Stimulated activated CD8-positive, alpha-beta memory T cell treated with anti-CD3 and anti-CD28 coated beads, Interleukin-4, amount 100 ng/mL, for 48 hours (primary cell): Measurements from ENCODE around the gene BMP7.

ENCODE experiments used
- DNase-seq: peaks from one replicate; pipeline ENCODE4 v3.0.0-alpha.2; 2020

Gene BMP7

DNA sequence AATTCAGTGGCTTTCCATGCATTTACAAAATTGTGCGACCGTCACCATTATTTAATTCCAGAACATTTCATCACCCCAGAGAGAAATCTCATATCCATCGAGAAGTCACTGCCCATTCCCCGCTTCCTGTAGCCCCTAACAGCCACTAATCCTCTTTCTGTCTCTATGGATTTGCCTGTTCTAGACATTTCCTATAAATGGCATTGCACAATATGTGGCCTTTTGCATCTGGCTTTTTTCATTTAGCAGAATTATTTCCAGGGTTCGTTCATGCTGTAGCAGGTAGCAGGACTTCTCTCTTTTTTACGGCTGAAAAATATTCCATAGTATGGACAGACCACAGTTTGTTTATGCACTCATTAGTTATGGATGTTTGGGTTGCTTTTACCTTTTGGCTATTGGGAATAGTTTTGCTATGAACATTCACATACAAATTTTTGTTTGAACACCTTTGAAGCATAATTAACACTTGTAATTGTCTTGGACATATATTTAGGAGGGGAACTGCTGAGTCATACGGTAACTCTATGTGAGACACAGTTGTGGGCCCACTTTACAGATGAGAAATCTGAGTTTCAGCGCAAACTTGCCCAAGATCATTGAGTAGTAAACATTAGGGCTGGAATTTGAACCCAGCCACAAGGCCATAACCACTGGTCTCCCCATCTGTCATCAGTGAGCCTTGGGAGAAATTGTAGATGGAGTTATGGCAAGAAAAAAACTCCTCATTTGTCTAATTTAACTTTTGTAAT, 126.9 kb downstream of the BMP7 start:
- DNase-seq: no peak

DNA sequence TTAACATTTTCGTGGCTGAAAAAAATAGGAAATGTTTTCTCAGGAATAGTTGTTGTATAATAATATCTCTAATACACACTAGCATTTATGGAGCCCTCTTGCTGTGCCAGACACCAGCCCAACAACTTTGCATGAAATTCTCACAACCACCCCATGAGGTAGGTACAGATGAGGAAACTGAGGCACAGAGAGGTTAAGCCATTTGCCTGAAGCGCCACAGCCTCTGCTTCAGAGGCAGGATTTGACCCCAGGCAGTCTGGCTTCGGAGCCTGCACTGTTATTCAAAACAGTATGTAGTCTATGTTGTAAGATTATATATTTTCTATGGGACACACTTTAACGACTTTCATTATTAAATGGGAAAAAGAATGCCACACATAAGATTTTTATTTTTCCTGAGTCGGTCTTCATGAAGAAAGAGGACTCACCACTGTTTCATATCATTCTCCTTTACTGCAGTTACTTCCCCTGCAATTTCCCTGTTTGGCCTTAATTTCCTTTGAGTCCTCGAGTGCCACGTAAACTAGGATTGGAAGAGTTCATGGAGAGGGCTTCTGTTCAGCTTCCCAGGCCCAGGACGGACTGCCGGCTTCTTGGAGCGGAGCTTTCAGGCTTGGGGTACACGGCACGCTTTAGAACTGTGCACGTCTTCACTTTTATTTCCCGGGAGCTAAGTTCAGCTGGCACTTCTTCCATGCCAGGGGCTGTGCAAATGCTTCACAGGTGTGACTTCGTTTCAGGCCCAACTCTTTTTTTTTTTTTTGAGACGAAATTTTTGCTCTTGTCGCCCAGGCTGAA, 128.0 kb downstream of the BMP7 start:
- DNase-seq: no peak

DNA sequence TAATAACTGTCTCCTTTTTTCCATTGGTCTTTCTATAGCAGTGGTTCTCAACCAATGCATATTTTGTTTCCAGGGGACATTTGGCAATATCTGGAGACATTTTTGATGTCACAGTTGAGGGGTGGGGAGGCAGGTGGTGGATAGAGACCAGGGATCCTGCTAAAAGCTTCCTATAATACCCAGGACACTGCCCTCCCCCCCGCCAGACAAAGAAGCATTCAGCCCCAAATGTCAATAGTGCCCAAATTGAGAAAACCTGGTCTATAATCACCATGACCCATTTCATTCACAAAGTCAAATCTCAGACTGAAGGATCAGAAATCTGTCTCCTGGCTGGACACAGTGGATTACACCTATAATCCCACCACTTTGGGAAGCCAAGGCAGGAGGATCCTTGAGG, 128.8 kb downstream of the BMP7 start:
- no peak for DNase-seq

DNA sequence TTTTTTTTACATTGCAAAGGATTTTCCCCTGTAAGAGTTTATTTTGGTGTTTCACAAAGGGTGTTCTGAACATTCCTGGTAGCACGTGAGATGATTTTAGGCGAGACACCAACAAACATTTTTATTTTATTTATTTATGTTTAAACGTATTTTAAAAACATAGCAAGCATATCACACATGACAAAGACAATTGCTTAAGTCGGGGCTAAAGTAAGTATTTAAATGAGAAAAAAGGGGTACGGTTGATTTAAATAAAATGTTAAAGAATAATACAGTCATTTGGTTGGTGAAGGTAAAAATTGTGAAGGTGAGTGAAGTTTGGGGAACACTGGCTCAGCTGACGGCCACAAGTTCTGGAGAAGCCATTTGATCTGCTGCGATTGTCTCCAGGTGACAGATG, 129.7 kb downstream of the BMP7 start:
- DNase-seq: no peak

DNA sequence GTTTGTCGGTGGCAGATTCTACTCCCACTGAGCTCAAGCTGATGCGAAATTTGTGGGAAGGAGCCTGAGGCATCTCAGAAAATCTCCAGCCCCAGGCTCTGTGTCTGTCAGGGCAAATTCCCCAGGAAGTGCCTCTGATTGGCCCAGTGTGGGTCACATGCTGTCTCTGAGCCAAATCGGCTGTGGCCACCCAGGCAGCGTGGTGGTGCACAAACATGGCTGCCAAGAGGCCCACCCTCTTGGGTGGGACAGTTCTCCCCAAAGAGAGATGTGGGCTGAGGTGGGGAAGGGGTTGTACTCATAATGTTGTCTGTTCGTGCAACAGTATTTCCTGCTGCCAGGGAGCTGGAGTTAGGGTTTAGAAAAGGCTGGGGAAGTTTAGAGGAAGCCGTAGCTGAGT, 130.6 kb downstream of the BMP7 start:
- no peak for DNase-seq

DNA sequence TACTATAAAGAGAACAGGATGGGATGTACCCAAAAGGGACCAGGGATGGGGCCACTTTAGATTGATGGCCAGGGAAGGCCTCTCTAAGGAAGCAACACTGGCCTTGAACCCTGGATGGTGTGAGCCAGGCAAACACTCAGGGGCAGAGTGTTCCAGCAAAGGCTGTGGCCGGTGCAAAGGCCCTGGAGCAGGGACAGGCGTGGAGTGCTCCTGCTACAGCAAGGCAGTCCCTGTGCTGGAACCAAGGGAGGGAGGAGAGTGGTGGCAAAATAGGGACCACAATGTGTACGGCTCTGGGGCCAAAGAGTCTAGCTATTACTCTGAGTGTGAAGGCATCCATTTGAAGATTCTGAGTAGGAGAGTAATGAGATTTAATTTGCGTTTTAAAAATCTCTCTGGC, 131.6 kb downstream of the BMP7 start:
- DNase-seq: no peak

DNA sequence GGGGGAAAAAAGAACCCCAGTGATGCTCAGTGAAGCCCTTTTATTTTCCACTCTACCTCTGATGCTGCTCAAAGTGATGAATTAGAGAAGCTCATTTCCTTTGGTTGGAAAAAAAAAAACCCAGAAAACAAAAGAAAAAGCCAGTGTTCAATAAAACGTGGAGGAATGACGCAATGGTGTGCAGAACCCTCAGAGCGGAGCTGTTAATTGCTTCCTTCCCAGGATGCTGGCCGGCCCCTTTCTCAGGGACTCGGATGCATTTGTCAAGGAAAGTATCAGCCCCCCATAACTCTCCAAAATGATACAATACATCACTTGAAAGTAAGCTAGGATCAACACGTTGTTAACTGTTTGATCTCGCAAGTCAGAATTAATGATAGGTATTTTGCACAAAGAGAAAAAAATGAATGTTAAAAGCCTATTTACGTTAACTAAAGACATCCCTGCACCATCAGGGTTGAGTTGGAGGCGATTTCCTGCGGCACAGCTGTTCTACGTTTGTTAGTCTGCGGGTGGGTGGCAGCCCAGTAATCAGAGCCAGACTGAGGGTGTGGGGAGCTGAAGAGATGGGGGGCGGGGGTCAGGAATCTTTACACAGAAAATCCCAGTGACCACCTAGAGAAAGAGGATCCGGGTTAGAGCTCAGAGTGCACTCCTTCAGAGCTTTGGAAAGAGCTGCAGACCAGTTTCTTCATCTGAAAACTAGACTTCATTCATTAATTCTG, 132.4 kb downstream of the BMP7 start:
- DNase-seq: no peak

DNA sequence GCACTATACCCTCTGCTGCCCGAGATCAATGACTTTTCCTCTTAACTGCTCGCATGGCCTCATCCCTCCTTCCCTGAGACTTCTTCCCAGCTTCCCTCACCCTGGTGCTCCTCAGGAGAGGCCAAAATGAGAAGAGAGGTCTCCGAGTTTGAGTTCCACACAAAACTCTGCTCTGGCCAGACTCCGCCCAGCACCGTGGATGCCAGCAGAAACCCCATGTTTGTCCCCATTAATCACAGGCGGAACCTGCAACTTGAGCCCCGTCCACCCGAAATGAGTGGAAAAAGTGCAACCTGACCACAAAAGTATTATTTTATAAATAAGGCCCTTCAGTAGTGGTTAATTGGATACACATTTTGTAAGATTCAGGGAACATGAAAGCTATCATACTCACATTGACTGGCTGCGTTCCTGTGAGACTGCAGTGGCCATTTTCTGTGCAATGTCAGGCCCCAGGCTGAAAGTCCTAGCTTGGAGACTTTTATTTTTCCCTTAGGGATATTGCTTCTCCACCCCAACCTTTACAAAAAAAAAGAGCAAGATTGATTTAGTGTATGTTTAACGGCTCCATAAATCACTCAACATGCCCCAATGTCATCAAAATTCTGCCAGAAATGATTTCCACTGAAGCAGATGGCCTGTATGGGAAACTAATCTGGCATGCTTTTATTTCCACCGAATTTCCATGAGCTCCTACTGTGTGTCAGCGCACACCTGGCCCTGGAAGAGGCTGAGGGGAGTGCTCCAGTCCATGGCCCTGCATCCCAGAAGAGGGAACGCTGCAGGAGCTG, 134.6 kb downstream of the BMP7 start:
- no peak for DNase-seq

DNA sequence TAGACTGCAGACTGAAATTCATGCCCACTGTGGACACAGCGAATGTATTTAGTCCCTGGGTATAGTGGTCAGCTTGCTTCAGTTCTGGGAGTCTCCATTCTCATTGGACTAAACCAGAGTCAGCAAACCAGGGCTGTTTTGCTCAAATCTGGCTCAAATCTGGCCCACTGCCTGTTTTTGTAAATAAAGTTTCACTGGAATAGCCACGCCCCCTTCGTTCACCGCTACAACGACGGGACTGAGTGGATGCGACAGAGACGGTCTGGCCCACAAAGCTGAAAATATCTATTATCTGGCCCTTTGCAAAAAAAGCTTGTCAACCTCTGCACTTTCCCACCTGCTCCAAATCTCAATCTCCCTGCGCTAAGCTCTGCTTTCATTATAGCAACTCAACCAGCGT, 135.4 kb downstream of the BMP7 start:
- DNase-seq: no peak

DNA sequence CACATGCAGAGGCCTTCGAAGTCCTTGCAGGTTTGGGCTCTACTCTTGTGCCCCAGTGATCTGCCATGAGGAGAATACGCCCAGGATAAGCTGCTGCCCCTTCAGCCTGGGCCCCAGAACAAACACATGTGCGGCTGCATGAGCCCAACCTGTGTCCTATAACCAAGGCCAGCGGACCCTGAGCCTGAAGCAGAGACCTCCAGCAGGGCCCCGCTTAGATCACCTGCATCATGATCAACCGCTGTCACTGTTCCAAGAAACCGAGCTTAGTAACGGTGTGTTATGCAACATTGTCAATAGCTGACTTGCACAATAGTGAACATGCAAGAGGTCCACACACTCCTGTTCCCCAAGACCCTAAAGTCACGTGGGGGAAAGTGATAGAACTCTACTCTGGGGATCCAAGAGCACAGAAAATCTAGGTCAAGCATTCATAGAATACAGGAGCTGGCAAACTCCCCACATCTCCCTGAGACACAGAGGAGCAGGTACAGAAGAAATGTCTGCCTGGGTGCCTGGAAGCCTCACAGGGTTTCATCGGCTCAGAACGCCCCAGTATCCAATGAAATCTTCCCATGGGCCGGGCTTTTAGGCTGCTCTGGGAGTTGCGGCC, 136.2 kb downstream of the BMP7 start:
- DNase-seq: no peak

DNA sequence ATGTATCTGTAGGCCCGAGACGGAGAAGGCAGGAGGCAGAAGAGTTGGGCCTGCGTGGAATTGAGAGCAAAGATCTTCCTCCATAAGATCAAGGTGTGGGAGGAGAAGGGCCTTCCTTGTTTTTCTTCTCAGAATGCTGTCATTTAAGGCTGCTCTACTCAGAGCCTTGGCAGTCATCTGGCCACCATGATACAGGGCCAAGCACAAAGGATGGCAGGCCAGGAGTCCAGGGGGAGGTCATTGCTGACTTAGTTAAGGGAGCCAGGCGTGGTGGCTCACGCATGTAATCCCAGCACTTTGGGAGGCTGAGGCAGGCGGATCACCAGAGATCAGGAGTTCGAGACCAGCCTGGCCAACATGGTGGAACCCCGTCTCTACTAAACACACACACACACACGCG, 137.1 kb downstream of the BMP7 start:
- no peak for DNase-seq

DNA sequence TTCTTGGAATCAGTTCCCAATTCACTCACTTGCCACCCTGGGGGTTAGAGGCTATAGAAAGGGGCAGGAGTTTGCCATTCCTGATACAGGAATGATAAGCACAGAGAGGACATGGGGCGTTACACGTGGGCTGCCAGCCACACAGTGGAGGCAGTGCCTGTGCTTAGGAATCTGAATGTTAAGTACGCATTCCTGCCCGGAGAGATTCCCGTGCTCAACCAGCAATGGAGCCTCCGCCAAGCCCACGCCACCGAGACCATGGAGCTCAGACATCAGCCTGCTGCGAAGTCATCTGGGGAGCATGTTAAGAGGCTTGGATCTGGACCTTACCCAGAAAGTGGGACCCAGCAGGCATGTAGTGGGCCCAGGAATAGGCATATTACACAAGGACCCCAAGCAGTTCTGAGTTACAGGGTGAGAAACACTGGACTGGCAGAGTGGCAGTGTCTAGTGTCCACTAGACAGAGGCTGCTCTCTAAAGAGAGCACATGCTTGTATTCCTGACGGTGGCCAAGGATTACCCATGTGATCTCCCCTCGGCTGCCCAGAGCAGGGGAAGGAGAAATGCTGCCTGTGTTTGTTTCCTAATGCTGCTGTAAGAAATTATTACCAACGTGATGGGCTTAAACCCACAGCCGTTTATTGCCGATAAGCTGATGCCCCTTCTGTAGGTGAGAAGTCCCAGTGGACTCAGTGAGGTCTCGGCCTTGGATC, 138.2 kb downstream of the BMP7 start:
- no peak for DNase-seq

DNA sequence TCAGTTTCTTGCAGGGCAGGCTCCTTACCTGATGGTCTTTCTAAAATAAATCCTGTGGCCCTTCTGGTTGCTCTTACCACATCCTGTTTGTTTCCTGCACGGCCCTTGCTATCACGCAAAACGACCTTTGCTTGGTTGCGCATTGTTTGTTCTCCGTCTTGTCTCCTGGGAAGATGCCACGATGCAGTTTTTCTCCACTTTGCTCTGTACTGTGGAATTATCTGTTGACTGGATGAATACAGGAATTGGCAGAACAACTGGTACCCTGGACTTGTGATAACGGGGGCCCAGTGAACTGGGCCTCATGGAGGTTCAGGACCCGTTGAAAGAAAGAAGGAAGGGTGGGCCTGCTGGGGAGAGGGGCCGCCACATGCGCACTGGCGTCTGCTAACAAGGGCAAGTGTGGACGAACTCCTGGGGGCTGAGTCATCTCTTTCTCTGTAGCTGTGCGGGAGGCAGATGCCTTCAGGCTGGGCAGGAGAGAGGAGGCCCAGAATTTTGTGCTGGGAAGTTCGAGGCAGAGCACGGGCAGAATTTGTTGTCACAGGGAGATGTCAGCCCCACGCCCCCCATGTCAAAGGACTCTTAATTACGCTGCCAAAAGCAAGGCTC, 139.9 kb downstream of the BMP7 start:
- DNase-seq: no peak

DNA sequence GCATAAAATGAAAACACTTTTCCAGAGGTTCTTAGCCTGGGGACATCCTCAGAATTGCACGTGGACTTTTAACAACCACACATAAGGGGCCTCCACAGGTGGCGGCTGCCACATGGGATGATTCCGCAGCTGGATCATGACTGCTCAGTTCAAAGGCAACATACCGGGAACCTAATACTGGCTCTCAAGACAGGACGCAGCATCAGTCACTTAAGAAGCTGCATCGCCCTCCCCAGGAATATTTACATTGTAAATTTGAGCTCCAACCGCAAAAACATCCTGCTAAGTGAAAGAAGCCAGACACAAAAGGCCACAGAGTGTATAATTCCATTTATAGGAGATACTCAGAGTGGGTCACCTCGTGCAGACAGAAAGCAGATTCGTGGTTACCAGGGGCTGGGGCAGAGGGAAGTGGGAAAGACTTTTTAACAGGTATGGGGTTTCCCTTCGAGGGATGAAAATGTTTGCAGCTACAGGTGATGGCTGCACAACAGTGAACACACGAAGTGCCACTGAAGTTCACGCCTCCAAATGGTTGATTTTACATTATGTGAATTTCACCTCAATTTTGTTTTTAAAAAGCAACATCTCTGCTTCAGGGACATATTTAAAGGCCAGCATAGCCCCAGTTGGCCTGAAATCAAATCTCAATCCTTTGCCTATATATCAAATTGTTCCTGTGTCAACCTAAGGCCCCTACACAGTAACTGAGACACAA, 141.5 kb downstream of the BMP7 start:
- DNase-seq: no peak

DNA sequence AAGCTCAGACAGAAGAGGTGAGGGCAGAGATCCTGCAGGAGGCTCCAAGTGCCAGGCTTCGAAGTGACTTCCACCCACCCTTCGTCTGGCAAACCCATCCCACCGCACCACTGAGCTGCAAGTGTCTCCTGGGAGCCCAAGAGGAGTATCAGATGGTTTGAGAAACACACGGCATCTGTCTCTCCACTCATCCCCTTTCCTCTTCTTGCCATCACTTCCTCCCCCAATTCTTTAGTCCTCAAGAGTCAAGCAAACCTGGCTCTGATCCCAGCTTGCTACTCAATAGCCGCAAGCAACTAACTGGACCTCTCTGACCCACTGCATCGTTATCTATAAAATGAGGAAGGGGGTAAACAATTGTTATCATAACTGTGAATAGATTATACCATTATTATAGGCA, 142.1 kb downstream of the BMP7 start:
- DNase-seq: no peak

DNA sequence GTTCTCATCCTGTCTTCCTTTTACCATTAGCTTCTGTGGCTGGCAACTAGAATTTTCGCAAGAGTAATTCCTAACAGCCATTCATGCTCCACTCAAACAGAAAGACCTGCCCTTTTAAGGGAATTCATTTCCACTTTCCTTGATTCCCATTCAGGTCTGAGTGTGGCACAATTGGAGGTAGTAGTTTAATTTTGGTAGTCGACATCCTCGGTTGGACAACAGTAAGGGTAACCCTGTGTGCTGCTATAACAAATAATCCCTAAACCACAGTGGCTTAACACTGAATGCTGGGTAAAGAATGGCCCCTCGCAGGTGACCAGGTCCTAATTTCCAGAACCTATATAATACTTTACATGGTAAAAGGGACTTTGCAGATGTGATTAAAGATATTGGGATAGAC, 142.9 kb downstream of the BMP7 start:
- no peak for DNase-seq

DNA sequence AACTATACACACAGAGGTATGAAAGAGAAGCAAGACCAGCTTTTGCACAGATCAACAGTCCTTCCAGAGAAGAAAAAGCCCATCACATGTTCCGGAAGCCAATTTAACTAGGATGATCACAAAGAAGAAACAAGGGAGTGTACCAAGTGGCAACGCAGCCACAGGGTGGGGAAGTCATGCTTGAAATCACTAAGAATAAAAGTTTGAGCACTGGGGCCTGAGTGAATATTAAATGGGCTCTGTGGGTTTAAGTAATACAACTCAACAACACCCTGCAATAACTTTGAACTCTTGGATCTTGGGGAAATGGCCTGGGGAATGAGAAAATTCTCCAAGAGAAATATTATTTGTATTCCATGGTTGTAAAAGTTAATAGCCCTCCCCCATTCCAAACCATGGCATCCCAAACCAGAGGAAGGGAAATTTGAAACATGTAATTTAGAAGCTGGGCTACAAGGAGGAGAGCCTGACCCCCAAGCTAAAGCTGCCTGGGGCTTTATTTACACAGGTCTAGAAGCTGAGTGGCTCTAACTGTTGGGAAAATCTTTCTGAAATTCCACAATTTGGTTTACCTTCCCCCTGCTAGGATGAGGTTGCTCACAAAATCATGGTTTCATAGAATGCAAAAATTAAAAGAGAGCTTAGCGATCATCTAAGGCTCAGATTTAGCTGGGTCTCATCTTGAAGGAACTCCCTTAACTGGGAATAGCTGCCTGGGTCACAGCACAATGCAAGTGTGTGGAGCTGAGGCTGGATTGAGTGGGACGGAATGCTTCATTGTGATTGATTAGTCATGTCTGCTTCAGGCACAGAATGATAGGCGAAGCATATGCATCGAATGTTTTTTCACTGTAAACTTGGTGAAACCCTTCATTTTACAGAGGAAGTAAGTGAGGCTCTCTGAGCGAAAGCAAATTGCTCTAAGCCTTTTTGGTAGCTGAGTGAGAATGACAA, 143.6 kb downstream of the BMP7 start:
- no peak for DNase-seq

DNA sequence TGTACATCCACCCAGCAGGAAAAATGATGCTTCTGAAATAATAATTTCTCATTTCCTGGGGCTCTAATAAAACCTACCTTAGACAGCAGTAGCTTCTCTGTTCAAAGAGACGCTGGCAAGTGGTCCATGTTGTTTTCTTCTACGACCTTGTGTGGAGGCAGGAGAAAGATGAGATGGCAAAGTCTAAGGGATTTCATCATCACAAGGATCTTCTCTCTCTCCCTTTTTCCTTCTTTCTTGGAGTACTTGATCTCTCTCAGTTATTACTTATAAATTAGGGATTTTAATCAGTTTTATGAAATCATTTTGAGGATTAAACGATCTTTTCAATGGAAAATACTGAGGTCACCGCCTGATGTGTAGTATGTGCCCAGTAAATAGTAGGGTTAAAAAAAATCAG, 147.5 kb downstream of the BMP7 start:
- no peak for DNase-seq
